GM12892 (cell line): ENCODE data around the gene CFAP46.

Source experiments
- DNase-seq: peaks from one replicate; pipeline ENCODE4 v3.0.0; 2011; ENCODE audit not compliant: insufficient read length
- FAIRE-seq: peaks from 2 replicates; lab custom pipeline; 2011; peaks lifted over from hg19 to GRCh38; lab: Jason Lieb, UNC
- POLR2A ChIP-seq: IDR thresholded peaks from 2 replicates; pipeline ENCODE4 v1.6.1; 2011; ENCODE audit warnings: low read depth, low read length, control low read depth
- POLR2AphosphoS5 ChIP-seq: IDR thresholded peaks from 2 replicates; pipeline ENCODE4 v1.6.1; 2011; ENCODE audit warnings: low read depth, low read length, control low read depth
- TAF1 ChIP-seq: IDR thresholded peaks from 2 replicates; pipeline ENCODE4 v1.6.1; 2011; ENCODE audit warnings: low read depth, mild to moderate bottlenecking, control low read depth, low read length, borderline replicate concordance

The CFAP46 gene

GRCh38 chr10:132945125-132945893, 2.9 kb upstream of the CFAP46 start:
- FAIRE-seq, result no peak
- DNase-seq, result no peak
- no peak for TF ChIP-seq POLR2AphosphoS5
- no peak for TF ChIP-seq TAF1
- no peak for TF ChIP-seq POLR2A

- FAIRE-seq, result no peak
- no peak for TF ChIP-seq POLR2A
- no peak for TF ChIP-seq POLR2AphosphoS5
- no peak for TF ChIP-seq TAF1
- no peak for DNase-seq
Observed at GRCh38 chr10:132944510-132944909, 2.1 kb upstream of the CFAP46 start.

- no peak for DNase-seq
- TF ChIP-seq POLR2A (no peak), TAF1 (no peak), POLR2AphosphoS5 (no peak)
- no peak for FAIRE-seq
Observed at GRCh38 chr10:132943791-132944404, 1.5 kb upstream of the CFAP46 start.

- no peak for FAIRE-seq
- DNase-seq, result no peak
- TF ChIP-seq TAF1, result no peak
Observed at GRCh38 chr10:132943058-132943790, 854 bp upstream of the CFAP46 start.

- FAIRE-seq, result no peak
Observed at GRCh38 chr10:132941640-132942051, 724 bp downstream of the CFAP46 start.

GRCh38 chr10:132940791-132941465, 1.4 kb downstream of the CFAP46 start:
- FAIRE-seq, result no peak
- no peak for TF ChIP-seq POLR2AphosphoS5
- no peak for TF ChIP-seq POLR2A
- TF ChIP-seq TAF1, result no peak
- no peak for DNase-seq

More at GRCh38 chr10:132941640-132942051, 724 bp downstream of the CFAP46 start:
- no peak for TF ChIP-seq POLR2A
- TF ChIP-seq POLR2AphosphoS5, result no peak
- no peak for TF ChIP-seq TAF1
- DNase-seq, result no peak

- TF ChIP-seq TAF1, result no peak
- no peak for TF ChIP-seq POLR2AphosphoS5
- no peak for TF ChIP-seq POLR2A
- DNase-seq, result peak; percentile 53
- no peak for FAIRE-seq
Observed at GRCh38 chr10:132939957-132940790, 2.2 kb downstream of the CFAP46 start.

GRCh38 chr10:132939378-132939955, 2.9 kb downstream of the CFAP46 start:
- TF ChIP-seq TAF1 (no peak), POLR2AphosphoS5 (no peak), POLR2A (no peak)
- no peak for FAIRE-seq
- no peak for DNase-seq

GRCh38 chr10:132938472-132939339, 3.7 kb downstream of the CFAP46 start:
- FAIRE-seq (no peak), DNase-seq (no peak)
- TF ChIP-seq POLR2A (no peak), POLR2AphosphoS5 (no peak), TAF1 (no peak)

GRCh38 chr10:132937861-132938260, 4.5 kb downstream of the CFAP46 start:
- DNase-seq (no peak), FAIRE-seq (no peak)
- TF ChIP-seq POLR2A, result no peak
- no peak for TF ChIP-seq POLR2AphosphoS5
- no peak for TF ChIP-seq TAF1
